T-helper 9 cell (primary cell): ENCODE measurements around the gene RDH5.
"Not testable (repeated sequence)": the region's sequence is repeated elsewhere in the genome, so short reads cannot be mapped to it uniquely, and the experiment has no call there.

Experiments used
- DNase-seq: peaks from one replicate; pipeline ENCODE4 v3.0.0-alpha.2; 2020

The RDH5 gene

DNA sequence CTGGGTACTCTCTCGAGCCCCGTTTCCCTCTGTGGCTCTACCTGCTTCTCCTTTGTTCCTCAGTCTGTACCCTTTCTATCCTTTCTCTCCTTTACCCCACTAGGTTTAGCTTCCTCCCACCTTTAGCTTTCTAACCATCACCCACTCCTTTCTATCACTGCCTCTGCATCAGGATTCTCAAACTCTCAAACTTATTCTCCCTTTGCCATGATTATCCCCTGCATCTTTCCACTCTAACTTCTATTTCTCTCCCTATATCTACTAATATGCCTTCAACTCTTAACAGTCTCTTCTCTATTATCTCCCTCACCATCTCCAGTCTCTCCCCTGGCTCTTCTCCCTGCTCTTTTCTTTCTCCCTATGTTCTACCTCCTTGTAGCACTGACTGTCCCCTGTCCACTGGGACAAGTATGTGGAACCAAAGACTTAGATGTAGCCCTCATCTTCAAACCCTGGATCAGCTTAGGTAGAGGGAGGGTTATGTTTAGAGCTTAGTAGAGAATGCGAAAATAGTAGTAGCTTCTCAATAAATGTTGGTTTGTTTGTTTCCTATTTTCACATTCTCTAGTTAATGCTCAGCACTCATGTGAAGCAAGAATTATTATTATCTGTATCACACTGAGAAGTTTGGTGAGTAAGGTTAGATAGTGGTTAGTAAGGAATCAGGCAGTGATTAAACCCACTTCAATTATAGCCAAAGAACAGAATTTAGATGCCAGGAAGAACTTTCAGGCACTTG is 26.1 kb downstream of the RDH5 start:
- DNase-seq: no peak

DNA sequence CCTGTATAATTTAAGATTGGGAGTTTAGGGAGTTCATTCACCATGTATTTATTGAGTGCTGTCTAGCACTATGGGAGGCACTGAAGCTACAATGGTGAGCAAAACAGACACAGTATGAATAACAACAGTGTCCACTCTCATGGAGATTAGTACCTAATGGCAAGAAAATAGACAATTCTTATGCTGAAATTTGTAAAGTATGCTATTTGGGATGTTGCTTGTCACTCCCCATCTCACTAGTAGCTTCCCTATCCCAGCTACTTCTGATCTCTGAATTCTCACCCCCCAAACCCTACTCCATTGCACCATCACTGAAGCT is 26.7 kb downstream of the RDH5 start:
- DNase-seq: no peak

DNA sequence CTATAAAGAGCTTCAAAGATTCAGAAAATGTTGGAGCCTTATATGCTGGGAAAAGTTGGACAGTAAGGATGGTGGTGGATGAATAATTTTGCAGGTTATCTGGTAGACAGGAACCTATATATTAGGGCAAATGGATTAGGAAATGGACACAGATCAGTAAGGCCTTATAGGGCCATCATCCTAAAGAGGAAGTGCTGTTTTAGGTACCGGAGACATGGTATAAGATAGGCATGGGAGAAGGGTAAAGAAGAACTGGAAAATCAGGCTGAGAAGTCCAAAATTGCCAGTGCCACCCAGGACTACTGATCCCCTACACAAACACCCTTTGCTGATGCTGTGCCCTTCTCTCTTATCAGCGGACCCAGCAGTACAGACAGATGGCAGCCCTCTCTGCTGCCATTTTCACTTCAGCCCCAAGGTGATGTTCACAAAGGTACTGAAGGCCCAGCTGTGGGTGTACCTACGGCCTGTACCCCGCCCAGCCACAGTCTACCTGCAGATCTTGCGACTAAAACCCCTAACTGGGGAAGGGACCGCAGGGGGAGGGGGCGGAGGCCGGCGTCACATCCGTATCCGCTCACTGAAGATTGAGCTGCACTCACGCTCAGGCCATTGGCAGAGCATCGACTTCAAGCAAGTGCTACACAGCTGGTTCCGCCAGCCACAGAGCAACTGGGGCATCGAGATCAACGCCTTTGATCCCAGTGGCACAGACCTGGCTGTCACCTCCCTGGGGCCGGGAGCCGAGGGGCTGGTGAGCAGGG is 28.2 kb downstream of the RDH5 start:
- no peak for DNase-seq

DNA sequence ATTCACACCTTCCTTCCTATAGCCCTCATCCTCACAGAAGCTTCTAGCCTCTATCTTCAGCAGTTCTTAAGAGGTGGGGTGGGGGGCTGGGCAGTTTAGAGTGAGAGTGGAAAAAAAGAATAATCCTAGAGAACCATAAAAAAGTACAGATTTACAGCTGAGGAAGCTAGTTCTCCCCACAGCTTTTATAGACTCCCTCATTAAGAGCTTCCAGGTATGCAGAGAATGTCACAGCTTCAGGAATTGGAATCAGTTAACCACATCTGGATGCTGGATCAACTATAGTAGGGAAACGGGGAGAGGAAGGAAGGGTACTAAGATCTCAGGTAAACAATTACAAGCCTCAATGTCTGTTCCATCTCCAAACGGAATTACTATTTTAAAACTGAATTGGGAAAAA is 35.1 kb downstream of the RDH5 start:
- DNase-seq: no peak

DNA sequence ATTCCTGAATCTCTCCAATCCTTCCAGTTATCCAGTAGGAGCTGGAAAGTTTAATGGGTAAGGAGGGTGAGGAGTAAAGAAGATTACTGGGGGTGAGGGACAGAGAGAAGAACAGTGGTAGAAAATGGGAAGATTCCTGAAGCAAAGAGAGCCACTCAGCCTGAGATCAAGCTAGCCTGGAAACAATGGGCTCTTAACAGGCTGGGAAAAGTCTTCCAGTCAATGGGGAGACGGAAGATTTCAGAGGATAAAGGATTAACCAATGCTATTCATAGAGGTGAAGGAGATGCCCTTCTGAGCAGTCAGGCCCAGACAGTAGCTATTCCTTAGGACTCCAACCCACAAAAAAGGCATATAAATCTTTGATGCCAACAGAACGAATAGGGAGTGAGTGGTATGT is 37.5 kb downstream of the RDH5 start:
- DNase-seq: no peak

DNA sequence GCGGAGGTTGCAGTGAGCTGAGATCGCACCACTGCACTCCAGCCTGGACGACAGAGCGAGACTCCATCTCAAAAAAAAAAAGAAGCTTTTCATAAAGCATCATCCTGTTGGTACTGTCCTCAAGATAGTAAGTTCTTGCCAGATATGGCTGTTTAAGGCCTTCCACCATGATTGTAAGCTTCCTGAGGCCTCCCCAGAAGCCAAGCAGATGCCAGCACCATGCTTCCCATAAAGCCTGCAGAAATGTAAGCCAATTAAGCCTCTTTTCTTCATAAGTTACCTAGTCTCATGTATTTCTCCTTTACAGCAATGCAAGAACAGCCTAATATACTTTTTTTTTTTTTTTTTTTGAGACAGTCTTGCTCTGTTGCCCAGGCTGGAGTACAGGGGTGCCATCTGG is 38.4 kb downstream of the RDH5 start:
- not testable (repeated sequence) for DNase-seq

DNA sequence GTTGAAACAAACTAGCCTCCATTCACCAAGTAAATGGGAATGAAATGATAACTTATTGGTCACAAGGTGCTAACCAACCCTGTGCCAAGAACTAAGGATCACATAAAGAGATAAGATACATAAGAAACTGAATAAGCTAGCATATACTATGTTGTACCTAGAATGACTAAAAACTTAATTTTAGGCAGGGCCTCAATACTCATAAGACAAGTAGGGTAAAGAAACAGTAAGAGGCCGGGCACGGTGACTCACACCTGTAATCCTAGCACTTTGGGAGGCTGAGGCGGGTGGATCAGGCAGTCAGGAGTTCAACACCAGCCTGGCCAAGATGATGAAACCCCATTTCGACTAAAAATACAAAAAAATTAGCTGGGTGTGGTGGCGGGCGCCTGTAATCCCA is 40.5 kb downstream of the RDH5 start:
- no peak for DNase-seq

DNA sequence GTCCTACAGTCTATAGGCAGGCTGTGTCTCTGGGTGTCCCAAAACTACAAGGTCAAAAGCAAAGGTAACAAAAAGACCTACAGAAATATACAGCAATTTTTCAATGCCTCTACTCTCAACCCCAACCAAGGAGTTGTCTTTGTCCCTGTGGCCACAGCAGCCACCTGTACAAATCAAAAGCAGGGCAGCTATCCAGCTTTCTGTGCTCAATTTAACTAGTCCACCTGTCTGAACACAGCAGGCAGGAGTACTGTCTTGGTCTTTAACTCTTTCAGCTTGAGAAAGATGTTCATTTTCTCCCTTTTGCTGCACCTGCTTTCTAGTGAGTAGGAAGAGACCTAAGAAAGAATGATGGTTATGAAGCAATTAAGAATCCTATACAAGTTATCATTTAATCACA is 42.5 kb downstream of the RDH5 start:
- no peak for DNase-seq

DNA sequence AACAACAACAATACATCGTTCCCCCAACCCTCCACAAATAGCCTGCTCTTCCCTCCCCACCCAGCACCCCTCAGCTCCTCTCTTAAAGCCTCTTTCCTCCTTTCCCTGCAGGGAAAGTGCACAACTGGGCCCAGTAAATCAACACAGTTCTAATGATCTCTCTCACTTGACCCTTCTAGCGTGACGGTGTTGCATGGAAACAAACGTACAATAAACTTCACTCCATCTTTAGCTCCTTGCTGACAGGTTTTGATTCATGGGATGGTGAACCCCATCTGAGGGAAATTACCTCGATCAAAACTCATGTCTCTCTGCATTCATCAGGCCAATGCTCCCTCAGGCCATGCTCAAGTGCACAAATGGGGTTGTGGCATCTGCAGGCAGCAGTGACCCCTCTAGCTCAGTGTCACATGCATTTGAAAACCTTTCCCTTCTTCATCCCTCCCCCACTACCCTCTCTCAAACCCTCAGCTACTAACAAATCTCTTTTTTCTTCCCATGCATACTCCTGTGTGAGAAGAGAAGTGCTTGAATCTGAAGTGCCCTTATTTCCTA is 45.6 kb downstream of the RDH5 start:
- no peak for DNase-seq

DNA sequence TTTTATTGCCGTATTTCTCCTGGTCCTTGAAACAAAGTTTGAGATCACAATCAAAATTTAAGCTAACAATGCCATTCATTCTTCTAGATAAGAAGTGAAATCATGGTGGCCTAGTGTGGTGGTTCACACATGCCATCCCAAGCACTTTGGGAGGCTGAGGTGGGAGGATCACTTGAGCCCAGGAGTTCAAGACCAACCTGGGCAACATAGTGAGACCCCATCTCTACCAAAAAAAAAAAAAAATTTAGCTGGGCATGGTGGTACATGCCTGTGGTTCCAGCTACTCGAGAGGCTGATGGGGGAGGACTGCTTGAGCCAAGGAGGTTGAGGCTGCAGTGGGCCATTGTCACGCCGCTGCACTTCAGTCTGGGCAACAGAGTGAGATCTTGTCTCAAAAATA is 47.0 kb downstream of the RDH5 start:
- no peak for DNase-seq

DNA sequence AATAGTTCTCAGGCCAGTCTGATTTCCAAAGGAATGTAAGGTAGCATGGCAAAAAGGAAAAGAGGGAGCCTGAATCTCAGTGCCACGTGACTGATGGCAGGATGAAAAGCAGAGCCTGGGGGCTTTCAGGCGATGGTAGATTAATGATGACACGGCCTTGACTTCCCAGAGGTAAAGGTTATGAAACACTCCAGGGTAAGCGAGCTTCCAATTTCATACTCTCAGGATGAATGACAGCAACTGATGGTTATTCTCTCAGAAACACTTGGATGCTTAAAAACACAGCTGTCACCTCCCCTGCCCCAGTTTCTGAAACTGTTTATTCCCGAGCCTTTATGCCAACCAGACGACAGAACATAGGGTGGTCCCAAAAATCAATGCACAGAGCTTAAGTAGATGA is 51.5 kb downstream of the RDH5 start:
- DNase-seq: no peak
